GM12873 (cell line): Measurements from ENCODE around the gene LYSET.

Experiments
- TF ChIP-seq, protein P1 (sequence below): IDR thresholded peaks from 2 replicates; pipeline ENCODE4 v1.5.1; 2012; ENCODE audit warnings: low read depth, mild to moderate bottlenecking, moderate library complexity, low read length, control low read depth; ENCODE audit not compliant: insufficient read depth; ENCODE audit errors: missing control alignments

The LYSET gene

GRCh38 chr14:93195316-93195999, 10.3 kb downstream of the LYSET start:
- TF ChIP-seq, protein P1, sequence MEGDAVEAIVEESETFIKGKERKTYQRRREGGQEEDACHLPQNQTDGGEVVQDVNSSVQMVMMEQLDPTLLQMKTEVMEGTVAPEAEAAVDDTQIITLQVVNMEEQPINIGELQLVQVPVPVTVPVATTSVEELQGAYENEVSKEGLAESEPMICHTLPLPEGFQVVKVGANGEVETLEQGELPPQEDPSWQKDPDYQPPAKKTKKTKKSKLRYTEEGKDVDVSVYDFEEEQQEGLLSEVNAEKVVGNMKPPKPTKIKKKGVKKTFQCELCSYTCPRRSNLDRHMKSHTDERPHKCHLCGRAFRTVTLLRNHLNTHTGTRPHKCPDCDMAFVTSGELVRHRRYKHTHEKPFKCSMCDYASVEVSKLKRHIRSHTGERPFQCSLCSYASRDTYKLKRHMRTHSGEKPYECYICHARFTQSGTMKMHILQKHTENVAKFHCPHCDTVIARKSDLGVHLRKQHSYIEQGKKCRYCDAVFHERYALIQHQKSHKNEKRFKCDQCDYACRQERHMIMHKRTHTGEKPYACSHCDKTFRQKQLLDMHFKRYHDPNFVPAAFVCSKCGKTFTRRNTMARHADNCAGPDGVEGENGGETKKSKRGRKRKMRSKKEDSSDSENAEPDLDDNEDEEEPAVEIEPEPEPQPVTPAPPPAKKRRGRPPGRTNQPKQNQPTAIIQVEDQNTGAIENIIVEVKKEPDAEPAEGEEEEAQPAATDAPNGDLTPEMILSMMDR, result no peak

- TF ChIP-seq, protein P1, result no peak
Measured at GRCh38 chr14:93199031-93199430, 13.9 kb downstream of the LYSET start.

DNA sequence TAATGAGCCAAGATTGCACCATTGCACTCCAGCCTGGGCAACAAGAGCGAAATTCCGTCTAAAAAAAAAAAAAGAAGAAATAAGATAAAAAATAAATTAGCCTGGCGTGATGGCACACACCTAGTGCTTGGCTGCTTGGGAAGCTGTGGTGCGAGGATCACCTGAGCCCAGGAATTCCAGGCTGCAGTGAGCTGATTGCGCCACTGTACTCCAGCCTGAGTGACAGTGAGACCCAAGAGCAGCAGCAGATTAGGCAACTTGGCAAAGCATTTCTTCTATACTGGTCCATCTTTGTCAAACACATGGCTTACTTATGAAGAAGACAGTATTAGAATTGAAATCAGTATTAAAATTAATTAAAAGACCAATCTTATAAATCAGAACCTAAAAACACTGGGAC, 15.4 kb downstream of the LYSET start:
- TF ChIP-seq, protein P1, result no peak

GRCh38 chr14:93201155-93201704, 16.1 kb downstream of the LYSET start:
- TF ChIP-seq, protein P1, result no peak

- TF ChIP-seq, protein P1, result peak; percentile 34
Measured at GRCh38 chr14:93206793-93207467, 21.8 kb downstream of the LYSET start, which contains the start of the genes GON7 and UBR7. GON7 (minus strand) TSS chr14:93207065; CDS start chr14:93207037, 28 bp downstream. UBR7 (plus strand) TSS chr14:93207256; CDS start chr14:93207292, 36 bp downstream.

DNA sequence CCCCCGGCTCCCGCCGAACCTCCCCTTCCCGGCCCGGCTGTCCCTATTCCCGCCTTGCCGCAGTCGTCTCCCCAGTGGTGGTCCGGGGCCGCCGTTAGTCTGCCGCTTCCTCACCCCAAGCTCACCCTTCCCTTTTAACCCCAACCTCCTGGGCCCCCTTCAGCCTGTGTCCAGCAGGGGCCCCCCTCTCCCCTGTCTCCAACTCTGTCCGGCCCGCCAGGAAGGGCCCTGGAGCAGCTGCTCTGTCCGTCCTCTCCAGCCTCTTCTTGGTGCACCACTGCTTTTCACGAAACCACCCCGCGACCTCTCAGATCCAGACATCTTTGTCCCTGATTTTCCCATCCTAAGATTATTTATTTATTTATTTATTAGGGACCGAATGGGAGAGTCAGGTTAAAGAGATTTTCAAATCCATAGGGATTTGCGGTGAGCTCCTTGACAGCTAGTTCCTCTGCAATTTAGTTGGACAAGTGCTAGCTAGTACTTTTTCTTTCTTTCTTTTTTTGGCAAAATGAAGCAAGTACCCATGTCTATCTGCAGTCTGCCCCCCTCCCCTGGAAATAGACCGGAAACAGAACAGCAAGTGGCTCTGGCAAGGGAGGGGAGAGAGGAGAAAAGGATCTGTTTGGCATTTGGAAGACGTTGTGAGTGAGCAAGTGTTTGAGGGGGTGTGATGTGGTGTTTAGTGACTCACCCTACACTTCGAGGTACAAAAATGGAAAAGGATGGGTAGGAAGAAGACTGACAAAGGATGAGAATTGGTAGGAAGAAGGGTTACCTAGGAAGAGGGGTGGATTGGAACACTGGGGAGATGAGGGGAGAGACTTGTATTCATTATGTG, 22.6 kb downstream of the LYSET start:
- TF ChIP-seq, protein P1, result peak; percentile 44
